IPS-18a (cell line): ENCODE results near the gene PSTPIP1.

ENCODE experiments used
- H3K27ac ChIP-seq: one replicate; pipeline ENCODE4 v1.5.1; 2013; ENCODE audit warnings: low read length
- H3K27me3 ChIP-seq: one replicate; pipeline ENCODE4 v1.6.1; 2013; ENCODE audit warnings: mild to moderate bottlenecking, low read length; ENCODE audit not compliant: control insufficient read depth, insufficient read depth
- H3K36me3 ChIP-seq: one replicate; pipeline ENCODE4 v1.6.1; 2013; ENCODE audit warnings: low read depth, low read length; ENCODE audit not compliant: control insufficient read depth
- H3K4me1 ChIP-seq: one replicate; pipeline ENCODE4 v1.6.1; 2013; ENCODE audit warnings: low read depth, low read length; ENCODE audit not compliant: control insufficient read depth
- H3K4me3 ChIP-seq: one replicate; pipeline ENCODE4 v1.5.1; 2013; ENCODE audit warnings: low read length
- H3K9ac ChIP-seq: one replicate; pipeline ENCODE4 v1.6.1; 2013; ENCODE audit warnings: mild to moderate bottlenecking, low read length, moderate library complexity
- H3K9me3 ChIP-seq: one replicate; pipeline ENCODE4 v1.6.1; 2013; ENCODE audit warnings: low read depth, low read length; ENCODE audit not compliant: control insufficient read depth

The PSTPIP1 gene

DNA sequence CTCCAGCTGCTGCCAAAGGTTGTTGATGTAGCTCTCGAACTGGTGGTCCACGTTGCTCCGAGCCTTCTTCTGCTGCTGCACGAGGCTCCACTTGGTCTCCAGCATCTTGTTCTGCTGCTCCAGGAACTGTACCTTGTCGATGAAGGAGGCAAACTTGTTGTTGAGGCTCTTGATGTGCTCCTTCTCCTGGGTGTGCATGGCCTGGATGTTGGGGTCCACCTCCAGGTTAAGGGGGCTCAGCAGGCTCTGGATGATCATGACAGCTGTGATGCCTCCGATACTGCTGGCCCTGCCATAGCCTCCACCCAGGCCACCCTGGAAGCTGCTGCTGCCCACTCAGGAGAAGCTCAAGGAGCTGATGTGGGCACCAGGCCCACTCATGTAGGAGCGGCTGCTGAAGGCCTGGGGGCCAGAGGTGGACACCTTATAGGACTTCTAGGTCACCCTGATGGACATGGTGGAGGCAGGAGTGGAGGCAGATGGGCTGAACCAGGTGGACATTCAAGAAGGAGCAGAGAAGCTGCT, 14.9 kb upstream of the PSTPIP1 start:
- no peak overlapping the region for H3K9ac ChIP-seq
- no peak overlapping the region for H3K27ac ChIP-seq
- no peaks in the 10 kb centered on the region for H3K36me3 ChIP-seq
- no peak overlapping the region for H3K4me3 ChIP-seq
- H3K27me3 ChIP-seq: no peaks in the 10 kb centered on the region
- H3K4me1 ChIP-seq: no peaks in the 10 kb centered on the region
- H3K9me3 ChIP-seq: no peaks in the 10 kb centered on the region

DNA sequence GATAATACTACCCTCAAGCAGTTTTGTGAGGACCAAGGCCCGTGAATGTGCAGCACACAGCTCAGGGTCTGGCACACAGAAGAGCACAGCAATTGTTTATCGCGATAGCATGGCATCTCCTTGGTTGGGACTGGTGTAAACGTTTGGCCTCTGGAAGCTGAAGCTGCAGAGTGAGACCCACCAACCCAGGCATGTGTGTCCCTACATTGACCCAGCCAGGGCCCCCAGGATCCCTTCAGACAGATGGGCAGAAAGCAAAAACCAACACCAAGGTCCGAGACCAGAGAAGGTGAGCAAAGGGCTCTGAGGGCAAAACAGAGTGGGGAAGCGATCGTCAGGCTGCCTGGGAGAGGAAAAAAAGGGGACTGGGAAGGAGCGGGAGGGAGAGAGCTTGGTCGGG, 12.6 kb upstream of the PSTPIP1 start:
- H3K27ac ChIP-seq: no peak overlapping the region
- H3K36me3 ChIP-seq: no peaks in the 10 kb centered on the region
- H3K9ac ChIP-seq: no peak overlapping the region
- no peaks in the 10 kb centered on the region for H3K9me3 ChIP-seq
- H3K27me3 ChIP-seq: no peaks in the 10 kb centered on the region
- H3K4me1 ChIP-seq: no peaks in the 10 kb centered on the region
- no peak overlapping the region for H3K4me3 ChIP-seq

DNA sequence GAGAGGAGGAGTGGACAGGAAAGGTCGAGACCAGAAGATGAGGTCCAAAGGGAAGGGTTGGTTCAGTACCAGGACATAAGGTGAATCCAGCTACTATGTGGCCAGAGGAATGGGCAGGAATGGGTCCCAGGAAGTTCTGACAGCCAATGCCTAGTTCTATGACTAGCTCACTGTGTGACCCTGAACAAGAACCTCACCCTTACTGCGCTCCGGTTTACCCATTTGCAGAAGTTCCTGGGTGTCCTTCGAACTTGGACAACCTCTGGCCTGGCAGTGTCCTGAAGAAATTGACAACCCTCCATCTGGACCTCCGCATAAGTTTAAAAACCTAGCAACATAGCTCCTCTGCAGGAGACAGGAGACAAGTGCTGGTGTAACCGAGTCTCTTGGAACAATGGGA, 12.2 kb upstream of the PSTPIP1 start:
- Histone ChIP-seq H3K4me1 (no peaks in the 10 kb centered on the region), H3K4me3 (no peak overlapping the region), H3K27ac (no peak overlapping the region), H3K9me3 (no peaks in the 10 kb centered on the region), H3K36me3 (no peaks in the 10 kb centered on the region), H3K9ac (no peak overlapping the region), H3K27me3 (no peaks in the 10 kb centered on the region)

GRCh38 chr15:76983590-76984375, 11.1 kb upstream of the PSTPIP1 start:
- Histone ChIP-seq H3K9me3 (no peaks in the 10 kb centered on the region), H3K27me3 (no peaks in the 10 kb centered on the region), H3K4me1 (no peaks in the 10 kb centered on the region), H3K27ac (no peak overlapping the region), H3K36me3 (no peaks in the 10 kb centered on the region), H3K9ac (no peak overlapping the region), H3K4me3 (no peak overlapping the region)

DNA sequence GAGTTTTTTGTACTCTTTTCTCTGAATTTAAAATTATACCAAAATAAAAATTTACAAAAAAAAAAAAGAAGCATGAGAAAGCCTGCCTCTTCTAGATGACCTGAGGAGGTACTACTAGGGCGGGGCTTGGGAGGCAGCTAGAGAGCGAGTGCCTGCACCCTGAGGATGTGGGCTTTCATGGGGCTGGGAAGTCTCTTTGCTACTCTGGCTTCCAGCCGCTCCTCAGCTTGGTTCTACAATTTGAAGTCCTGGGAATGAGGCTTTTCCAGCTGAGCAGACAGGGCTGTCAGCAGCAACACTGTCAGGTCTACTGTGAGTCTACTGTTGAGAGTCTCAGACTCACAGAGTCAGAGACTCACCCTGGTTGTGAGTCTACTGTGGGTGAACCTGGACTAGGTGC, 8.2 kb upstream of the PSTPIP1 start:
- Histone ChIP-seq H3K9ac (no peak overlapping the region), H3K36me3 (no peaks in the 10 kb centered on the region), H3K27me3 (no peaks in the 10 kb centered on the region), H3K27ac (no peak overlapping the region), H3K4me3 (no peak overlapping the region), H3K9me3 (no peaks in the 10 kb centered on the region), H3K4me1 (no peaks in the 10 kb centered on the region)

- Histone ChIP-seq H3K9me3 (no peaks in the 10 kb centered on the region), H3K27ac (no peak overlapping the region), H3K27me3 (no peaks in the 10 kb centered on the region), H3K36me3 (no peaks in the 10 kb centered on the region), H3K9ac (no peak overlapping the region), H3K4me3 (no peak overlapping the region), H3K4me1 (no peaks in the 10 kb centered on the region)
These were observed 7.7 kb upstream of the PSTPIP1 start for GRCh38 chr15:76987276-76987675.

GRCh38 chr15:76987896-76988860, 6.7 kb upstream of the PSTPIP1 start:
- no peaks in the 10 kb centered on the region for H3K4me1 ChIP-seq
- no peaks in the 10 kb centered on the region for H3K36me3 ChIP-seq
- H3K9me3 ChIP-seq: no peaks in the 10 kb centered on the region
- H3K27me3 ChIP-seq: no peaks in the 10 kb centered on the region
- no peak overlapping the region for H3K9ac ChIP-seq
- no peak overlapping the region for H3K27ac ChIP-seq
- H3K4me3 ChIP-seq: no peak overlapping the region

GRCh38 chr15:76988867-76989780, 5.8 kb upstream of the PSTPIP1 start:
- H3K27me3 ChIP-seq: no peaks in the 10 kb centered on the region
- no peak overlapping the region for H3K27ac ChIP-seq
- no peaks in the 10 kb centered on the region for H3K9me3 ChIP-seq
- no peak overlapping the region for H3K9ac ChIP-seq
- H3K4me1 ChIP-seq: no peaks in the 10 kb centered on the region
- no peaks in the 10 kb centered on the region for H3K36me3 ChIP-seq
- H3K4me3 ChIP-seq: no peak overlapping the region

DNA sequence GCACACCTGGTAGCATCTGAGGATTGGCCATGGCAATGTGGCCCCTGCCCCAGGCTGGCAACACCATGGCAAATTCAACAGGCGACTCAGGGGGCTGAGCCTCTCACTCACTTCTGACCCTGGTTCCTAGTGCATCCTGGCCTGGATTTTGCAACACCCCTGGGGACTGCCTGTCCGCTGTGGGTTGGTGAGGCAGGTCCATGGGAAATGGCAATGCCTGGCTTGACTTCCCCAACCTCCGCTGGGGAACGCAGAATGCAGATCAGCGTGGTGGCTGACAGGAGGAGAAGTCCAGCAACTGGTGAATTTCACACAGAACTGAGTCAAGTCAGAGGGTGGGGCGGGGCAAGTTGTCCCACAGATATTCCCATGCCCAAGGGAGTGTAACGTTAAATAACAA, 3.9 kb upstream of the PSTPIP1 start:
- no peak overlapping the region for H3K9ac ChIP-seq
- H3K36me3 ChIP-seq: no peaks in the 10 kb centered on the region
- no peaks in the 10 kb centered on the region for H3K4me1 ChIP-seq
- H3K9me3 ChIP-seq: no peaks in the 10 kb centered on the region
- H3K27me3 ChIP-seq: no peaks in the 10 kb centered on the region
- no peak overlapping the region for H3K27ac ChIP-seq
- no peak overlapping the region for H3K4me3 ChIP-seq

- Histone ChIP-seq H3K4me3 (no peak overlapping the region), H3K4me1 (no peaks in the 10 kb centered on the region), H3K27ac (no peak overlapping the region), H3K36me3 (no peaks in the 10 kb centered on the region), H3K9me3 (no peaks in the 10 kb centered on the region), H3K27me3 (no peaks in the 10 kb centered on the region), H3K9ac (no peak overlapping the region)
These were observed 2.9 kb upstream of the PSTPIP1 start for GRCh38 chr15:76991741-76992645.
